ENCODE data around the gene RRP12.

GRCh38 chr10:97372233-97372875, 28.8 kb downstream of the RRP12 start:
- no peak for TF ChIP-seq CTCF (conservative IDR thresholded peaks at IDR 0.05; ENCODE audit: low read length)
- no peak for TF ChIP-seq EZH2phosphoT487 (IDR thresholded peaks at IDR 0.05; ENCODE audit: borderline replicate concordance)
